Stimulated activated CD4-positive, alpha-beta T cell treated with anti-CD3 and anti-CD28 coated beads, Interleukin-12 subunit alpha, Interleukin-12 subunit beta, amount 100 ng/mL, for 24 hours (primary cell): ENCODE results near the gene LAPTM5.
"Not testable (repeated sequence)": the region's sequence is repeated elsewhere in the genome, so short reads cannot be mapped to it uniquely, and the experiment has no call there.

ENCODE experiments used
- DNase-seq, 2 experiments: peaks; one replicate each; pipeline ENCODE4 v3.0.0-alpha.2; 2020; ENCODE audit warnings: low read depth in 2 of 2

LAPTM5 gene

GRCh38 chr1:30757352-30758120 lies at the start of gene LAPTM5:
Gene LAPTM5, minus strand, starts transcription at chr1:30757774. Its CDS starts 29 bp downstream, at chr1:30757745.
- no peak for DNase-seq

GRCh38 chr1:30806381-30807317 lies 49.1 kb upstream of the LAPTM5 start:
- no peak for DNase-seq

- DNase-seq, result no peak
These were observed 47.9 kb upstream of the LAPTM5 start for GRCh38 chr1:30805304-30806003.

- no peak for DNase-seq
These were observed 47.2 kb upstream of the LAPTM5 start for GRCh38 chr1:30804822-30805221.

- no peak for DNase-seq
These were observed 46.8 kb upstream of the LAPTM5 start for GRCh38 chr1:30804352-30804751.

- no peak for DNase-seq
These were observed 46.0 kb upstream of the LAPTM5 start for GRCh38 chr1:30803562-30803961.

GRCh38 chr1:30801771-30802198 lies 44.2 kb upstream of the LAPTM5 start:
- peak; percentile 63 to 85 for DNase-seq

GRCh38 chr1:30799233-30799511 lies 41.6 kb upstream of the LAPTM5 start:
- no peak for DNase-seq

GRCh38 chr1:30798389-30799232 lies 41.0 kb upstream of the LAPTM5 start:
- no peak for DNase-seq

GRCh38 chr1:30795026-30795425 lies 37.5 kb upstream of the LAPTM5 start:
- DNase-seq, result no peak

- no peak for DNase-seq
These were observed 36.7 kb upstream of the LAPTM5 start for GRCh38 chr1:30794260-30794659.

GRCh38 chr1:30793209-30793608 lies 35.6 kb upstream of the LAPTM5 start:
- DNase-seq, result no peak

GRCh38 chr1:30791868-30792267 lies 34.3 kb upstream of the LAPTM5 start:
- DNase-seq, result no peak

GRCh38 chr1:30790850-30791778 lies 33.5 kb upstream of the LAPTM5 start:
- no peak for DNase-seq

- not testable (repeated sequence) for DNase-seq
These were observed 32.6 kb upstream of the LAPTM5 start for GRCh38 chr1:30790256-30790525.

GRCh38 chr1:30789388-30790255 lies 32.0 kb upstream of the LAPTM5 start:
- DNase-seq, result no peak

GRCh38 chr1:30788580-30789387 lies 31.2 kb upstream of the LAPTM5 start:
- no peak for DNase-seq

- no peak for DNase-seq
These were observed 30.4 kb upstream of the LAPTM5 start for GRCh38 chr1:30787856-30788495.
